Globus pallidus (tissue), 1 donor: ENCODE results near the gene MT3.
A peak's percentile ranks its signal among the peaks of the same experiment; 100 is the strongest.
"Not testable (repeated sequence)": the region's sequence is repeated elsewhere in the genome, so short reads cannot be mapped to it uniquely, and the experiment has no call there.

Experiments
- DNase-seq: peaks from one replicate; pipeline ENCODE4 v3.0.0-alpha.2; 2015; ENCODE audit warnings: low spot score

MT3 gene

GRCh38 chr16:56580391-56581048 lies 8.8 kb upstream of the MT3 start:
- no peak for DNase-seq

DNA sequence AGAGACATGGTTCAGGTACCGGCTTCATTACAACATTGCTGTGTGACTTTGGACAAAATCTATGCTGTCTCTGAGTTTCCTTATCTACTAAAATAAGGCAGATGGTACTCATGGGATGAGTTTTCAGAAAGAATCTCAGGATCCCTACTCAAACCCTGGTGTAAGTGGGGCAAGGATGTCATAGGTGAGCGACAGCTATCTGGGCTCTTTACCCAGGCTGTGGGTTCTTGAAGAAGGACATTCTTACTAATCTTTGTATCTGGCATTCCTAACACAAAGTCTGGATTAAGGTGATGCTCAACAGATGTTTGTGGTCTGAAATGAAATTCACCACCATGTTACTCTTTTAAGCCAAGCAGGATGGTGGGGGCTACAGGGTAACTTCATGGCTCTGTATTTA lies 6.4 kb upstream of the MT3 start:
- not testable (repeated sequence) for DNase-seq

- DNase-seq, result no peak
Measured at GRCh38 chr16:56583351-56584168, 5.8 kb upstream of the MT3 start.

DNA sequence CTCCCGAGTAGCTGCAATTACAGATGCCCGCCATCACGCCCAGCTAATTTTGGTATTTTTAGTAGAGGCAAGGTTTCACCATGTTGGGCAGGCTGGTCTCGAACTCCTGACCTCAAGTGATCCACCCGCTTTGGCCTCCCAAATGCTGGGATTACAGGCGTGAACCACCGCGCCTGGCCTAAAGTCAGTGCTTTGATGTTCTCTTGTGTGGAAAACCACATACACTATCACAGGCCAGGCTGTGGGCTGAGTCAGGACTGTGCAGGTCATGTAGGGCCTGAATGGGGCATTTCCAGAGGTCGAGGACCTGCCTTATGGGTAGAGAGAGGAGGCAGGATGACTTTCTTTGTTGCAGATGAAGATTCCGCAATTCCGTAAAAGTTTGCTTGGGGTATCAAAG lies 5.1 kb upstream of the MT3 start:
- no peak for DNase-seq

- DNase-seq, result no peak
Measured at GRCh38 chr16:56588781-56589140, 567 bp upstream of the MT3 start.

DNA sequence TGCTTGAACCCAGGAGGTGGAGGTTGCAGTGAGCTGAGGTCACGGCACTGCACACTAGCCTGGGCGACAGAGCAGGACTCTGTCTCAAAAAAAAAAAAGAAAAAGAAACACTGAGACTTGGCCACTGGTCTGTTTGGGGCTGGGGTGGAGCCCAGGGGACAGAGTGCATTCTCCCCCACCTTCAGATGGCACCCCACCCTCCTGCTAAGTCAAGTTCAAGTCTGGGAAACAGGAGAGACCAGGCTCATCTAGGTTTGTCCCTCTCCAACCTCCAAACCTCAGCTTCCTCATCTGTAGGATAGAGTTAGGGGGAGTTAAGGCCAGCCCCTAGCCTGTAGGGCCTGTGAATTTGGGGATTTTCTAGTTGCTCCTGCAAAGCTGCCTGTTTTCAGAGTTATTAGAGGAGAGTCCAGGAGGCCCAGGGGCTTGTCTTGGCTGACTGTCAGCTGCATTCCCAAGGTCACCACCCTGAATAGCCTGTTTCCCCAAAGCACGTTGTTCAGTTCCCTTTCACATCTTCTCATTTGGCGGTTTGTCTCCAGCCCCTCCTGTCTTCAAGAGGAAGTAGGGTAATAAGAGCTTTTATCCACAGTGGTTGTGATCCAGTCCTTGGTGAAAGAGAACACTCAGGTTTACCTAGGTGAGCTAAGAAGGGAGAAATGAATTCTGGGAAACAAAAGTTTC lies 2.2 kb downstream of the MT3 start:
- peak; percentile 21 for DNase-seq

DNA sequence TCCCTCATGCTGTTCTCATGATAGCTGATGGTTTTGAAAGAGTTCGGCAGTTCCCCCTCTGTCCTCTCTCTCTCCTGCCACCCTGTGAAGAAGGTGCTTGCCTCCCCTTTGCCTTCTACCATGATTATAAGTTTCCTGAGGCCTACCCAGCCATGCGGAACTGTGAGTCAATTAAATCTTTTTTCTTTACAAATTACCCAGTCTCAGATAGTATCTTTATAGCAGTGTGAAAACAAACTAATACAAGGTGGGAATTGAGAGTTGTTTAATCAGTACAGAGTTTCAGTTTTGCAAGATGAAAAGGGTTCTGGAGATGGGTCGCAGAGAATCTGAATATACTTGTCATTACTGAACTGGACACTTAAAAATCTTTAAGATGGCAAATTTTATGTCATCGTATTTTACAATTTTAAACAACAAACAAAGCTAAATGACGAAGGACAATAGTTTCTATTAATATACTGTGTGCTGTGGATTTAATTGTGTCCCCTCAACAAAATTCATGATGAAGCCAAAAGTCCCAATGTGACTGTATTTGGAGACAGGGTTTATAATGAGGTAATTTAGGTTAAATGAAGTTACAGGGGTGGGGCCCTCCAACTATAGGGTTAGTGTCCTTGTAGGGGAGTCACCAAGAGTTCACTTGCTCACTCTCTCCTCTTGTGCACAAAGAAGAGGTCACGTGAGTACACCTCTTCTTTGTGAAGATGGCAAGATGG lies 4.4 kb downstream of the MT3 start:
- DNase-seq, result no peak

GRCh38 chr16:56594292-56594619 lies 4.9 kb downstream of the MT3 start:
- no peak for DNase-seq

DNA sequence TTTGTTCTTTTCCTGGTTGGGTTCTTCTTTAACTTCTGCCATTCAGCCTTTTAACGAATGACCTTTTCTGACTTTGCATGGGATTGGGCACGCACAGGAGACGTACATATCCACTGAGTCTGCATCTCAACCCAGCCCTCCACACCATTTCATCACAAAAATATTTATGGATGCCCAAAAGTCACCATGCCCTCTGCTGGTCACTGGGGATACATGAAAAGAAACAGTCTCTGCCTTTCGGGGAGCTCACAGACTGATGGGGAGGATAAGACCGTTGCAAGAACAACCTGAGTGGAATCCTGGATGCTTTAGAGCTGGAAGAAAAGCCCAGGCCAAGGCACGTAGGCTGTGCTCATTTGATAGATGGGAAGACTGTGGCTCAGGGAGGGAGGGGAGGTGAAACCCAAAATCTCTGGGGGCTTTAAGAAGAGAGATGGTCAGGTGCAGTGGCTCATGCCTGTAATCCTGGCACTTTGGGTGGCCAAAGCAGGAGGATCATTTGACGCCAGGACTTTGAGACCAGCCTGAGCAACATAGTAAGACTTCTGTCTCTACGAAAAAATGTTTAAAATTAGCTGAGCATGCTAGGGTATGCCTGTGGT lies 11.2 kb downstream of the MT3 start:
- DNase-seq, result peak; percentile 66

GRCh38 chr16:56601325-56601724 lies 12.0 kb downstream of the MT3 start:
- DNase-seq, result no peak

DNA sequence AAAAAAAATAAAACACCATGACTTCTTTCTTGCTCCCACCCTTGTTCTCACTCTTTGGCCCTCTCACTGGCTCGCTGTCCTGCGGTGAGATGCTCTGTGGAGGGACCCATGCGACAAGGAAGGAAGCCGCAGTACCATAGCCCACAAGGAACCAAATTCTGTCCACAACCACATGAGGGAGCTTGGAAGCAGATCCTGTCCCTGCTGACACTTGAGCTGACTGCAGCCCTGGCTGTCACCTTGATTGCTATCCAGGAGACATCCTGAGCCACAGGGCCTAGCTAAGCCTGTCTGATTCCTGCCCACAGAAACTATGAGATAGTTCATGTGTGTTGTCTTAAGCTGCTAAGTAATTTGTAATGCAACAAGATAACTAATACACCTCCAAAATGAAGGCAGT lies 14.3 kb downstream of the MT3 start:
- DNase-seq, result peak; percentile 55

DNA sequence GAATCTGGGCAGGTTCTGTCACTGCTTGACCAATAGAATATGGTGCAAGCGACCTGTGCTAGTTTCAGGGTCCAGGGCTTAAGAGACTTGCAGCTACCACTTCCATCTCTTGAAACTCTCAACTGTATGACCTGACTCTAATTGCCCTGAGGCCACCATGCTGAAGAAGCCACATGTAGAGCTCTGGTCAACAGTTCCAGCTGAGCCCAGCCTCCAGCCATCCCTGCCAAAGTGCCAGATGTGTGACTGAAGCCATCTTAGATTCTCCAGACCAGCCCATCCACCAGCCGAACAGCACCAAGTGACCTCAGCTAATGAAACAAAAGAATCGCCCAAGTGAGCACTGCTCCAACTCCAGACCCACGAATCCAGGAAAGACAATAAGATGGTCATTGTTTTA lies 15.6 kb downstream of the MT3 start:
- no peak for DNase-seq

GRCh38 chr16:56605475-56605874 lies 16.1 kb downstream of the MT3 start:
- no peak for DNase-seq

DNA sequence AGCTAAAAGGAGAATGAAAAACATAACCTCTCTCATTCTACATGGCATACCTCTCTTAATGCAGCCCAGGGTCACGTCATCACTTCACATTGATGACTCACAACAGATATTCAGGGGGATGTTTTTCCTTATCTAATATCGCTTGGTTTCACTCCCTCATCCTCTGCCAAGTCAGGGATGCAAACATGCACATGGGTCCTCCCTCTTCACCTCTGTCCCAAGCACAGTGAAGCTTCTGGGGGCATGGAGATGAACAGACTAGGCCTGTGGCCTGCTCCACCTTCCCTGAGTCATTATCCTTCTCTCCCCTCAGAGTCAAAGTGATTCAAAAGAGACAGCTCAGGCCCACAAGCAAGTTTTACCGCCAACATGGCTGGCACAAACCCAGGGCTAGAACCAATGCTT lies 16.7 kb downstream of the MT3 start:
- no peak for DNase-seq

DNA sequence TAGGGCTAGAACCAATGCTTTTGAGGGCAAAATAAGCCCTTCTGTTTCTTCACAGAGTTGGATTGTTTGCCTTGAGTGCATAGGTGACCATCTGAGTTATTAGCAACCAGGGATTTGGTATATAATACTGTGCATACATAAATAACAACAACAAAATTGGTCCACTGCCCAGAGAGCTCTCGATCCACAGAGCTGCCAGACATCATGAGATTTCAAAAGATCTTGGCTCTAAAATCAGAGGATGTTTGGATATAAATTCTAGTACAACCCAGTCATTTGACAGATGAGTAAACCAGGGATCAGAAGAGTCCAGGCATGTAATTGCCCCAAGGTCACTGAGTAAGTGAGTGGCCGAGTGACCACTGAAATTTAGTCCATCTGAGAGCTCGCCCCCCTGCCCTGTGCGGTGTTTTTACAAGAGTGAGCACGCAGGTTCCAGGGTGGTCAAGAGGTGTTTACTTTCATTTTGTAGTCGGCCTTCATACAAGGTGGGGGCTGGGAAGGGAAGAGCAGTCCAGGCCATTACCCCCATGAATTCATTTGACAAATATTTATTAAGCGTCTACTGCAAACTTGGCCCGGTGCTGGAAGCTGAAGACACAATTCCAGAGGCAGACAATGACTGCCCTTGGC lies 17.3 kb downstream of the MT3 start:
- no peak for DNase-seq

GRCh38 chr16:56607109-56607618 lies 17.8 kb downstream of the MT3 start:
- DNase-seq, result no peak

- no peak for DNase-seq
Measured at GRCh38 chr16:56607675-56608042, 18.3 kb downstream of the MT3 start.

- DNase-seq, result peak; percentile 93
Measured at GRCh38 chr16:56608043-56608875, 18.9 kb downstream of the MT3 start, which contains the start of gene MT2A. Gene MT2A (plus strand): TSS chr16:56608584. CDS start chr16:56608656, 72 bp downstream.

GRCh38 chr16:56608876-56609462 lies 19.6 kb downstream of the MT3 start:
- peak; percentile 50 for DNase-seq

DNA sequence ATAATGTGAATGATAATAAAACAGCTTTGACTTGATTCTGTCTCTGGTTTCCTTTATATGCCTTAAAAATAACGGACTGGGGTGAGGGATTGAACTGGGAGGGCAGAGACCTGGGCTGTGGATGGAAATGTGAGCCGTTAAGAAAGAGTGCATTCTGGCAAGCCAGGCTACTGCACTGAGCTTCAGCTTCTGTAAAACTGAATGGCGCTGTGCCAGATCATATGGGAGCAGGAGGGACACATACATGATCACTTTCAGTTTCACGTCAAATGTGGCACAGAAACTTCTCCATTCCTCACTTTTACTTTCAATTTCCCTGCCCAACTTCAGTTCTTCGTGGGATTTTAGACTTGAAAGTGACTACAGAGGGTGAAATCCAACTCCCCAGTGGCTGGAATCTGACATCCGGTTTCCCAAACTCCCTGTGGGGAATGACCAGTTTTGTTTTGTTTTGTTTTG lies 20.2 kb downstream of the MT3 start:
- peak; percentile 77 for DNase-seq
